Brain microvascular endothelial cell (primary cell): ENCODE results near the gene PPIA.
"Not testable (repeated sequence)": the region's sequence is repeated elsewhere in the genome, so short reads cannot be mapped to it uniquely, and the experiment has no call there.

Source experiments
- DNase-seq: peaks from one replicate; pipeline ENCODE4 v3.0.0-alpha.2; 2020
- H3K27ac ChIP-seq: fragments of 250-450 bp; sonication (Bioruptor Pico); 2 replicates; pipeline ENCODE4 v1.5.1; 2020; ENCODE audit warnings: mild to moderate bottlenecking, moderate library complexity
- H3K27me3 ChIP-seq: fragments of 250-450 bp; sonication (Bioruptor Pico); replicated peaks from 2 replicates; pipeline ENCODE4 v1.5.1; 2020; ENCODE audit warnings: mild to moderate bottlenecking
- H3K36me3 ChIP-seq: fragments of 250-450 bp; sonication (Bioruptor Pico); replicated peaks from 2 replicates; pipeline ENCODE4 v1.5.1; 2020; ENCODE audit warnings: mild to moderate bottlenecking
- H3K4me3 ChIP-seq: 2 replicates; pipeline ENCODE4 v1.5.1; 2011; ENCODE audit warnings: low read depth, mild to moderate bottlenecking, control low read depth, low read length, moderate library complexity
- CTCF ChIP-seq: IDR thresholded peaks from 2 replicates; pipeline ENCODE4 v1.5.1; 2011; ENCODE audit warnings: low read depth, mild to moderate bottlenecking, moderate library complexity, low read length, control low read depth, inconsistent platforms; ENCODE audit errors: missing control alignments
- in situ Hi-C: cut with HindIII; loops from 2 replicates; pipeline ENCODE4 v1.10.0; 2017; ENCODE audit warnings: low sequenced_read_pairs, low pct_ligation_motif_present

PPIA gene

GRCh38 chr7:44823255-44823781 lies 26.8 kb downstream of the PPIA start:
- no peak for TF ChIP-seq CTCF
- H3K27ac ChIP-seq, result no peak overlapping the region
- no peaks in the 10 kb centered on the region for H3K27me3 ChIP-seq
- H3K36me3 ChIP-seq, result peaks cover 4% of the 10 kb centered on the region
- in situ Hi-C loops, result no loop called here
- no peak for DNase-seq
- H3K4me3 ChIP-seq, result no peak overlapping the region

- DNase-seq, result no peak
- no peak for TF ChIP-seq CTCF
- Histone ChIP-seq H3K27me3 (no peaks in the 10 kb centered on the region), H3K4me3 (no peak overlapping the region), H3K36me3 (peaks cover 10% of the 10 kb centered on the region), H3K27ac (no peak overlapping the region)
- in situ Hi-C loops, result no loop called here
Observed at GRCh38 chr7:44824894-44825526, 28.5 kb downstream of the PPIA start.

GRCh38 chr7:44827567-44827966 lies 31.1 kb downstream of the PPIA start:
- Histone ChIP-seq H3K36me3 (peaks cover 19% of the 10 kb centered on the region), H3K27ac (no peak overlapping the region), H3K4me3 (no peak overlapping the region), H3K27me3 (no peaks in the 10 kb centered on the region)
- DNase-seq, result no peak
- in situ Hi-C loops, result no loop called here
- no peak for TF ChIP-seq CTCF

- no peak for TF ChIP-seq CTCF
- no peak for DNase-seq
- Histone ChIP-seq H3K27ac (no peak overlapping the region), H3K4me3 (no peak overlapping the region), H3K27me3 (no peaks in the 10 kb centered on the region), H3K36me3 (peaks cover 17% of the 10 kb centered on the region)
- in situ Hi-C loops, result no loop called here
Observed at GRCh38 chr7:44838751-44839150, 42.3 kb downstream of the PPIA start.

GRCh38 chr7:44842675-44843074 lies 46.2 kb downstream of the PPIA start:
- in situ Hi-C loops, H3K27ac ChIP-seq, H3K4me3 ChIP-seq, H3K27me3 ChIP-seq, DNase-seq: not testable (repeated sequence)
- peaks cover 13% of the 10 kb centered on the region for H3K36me3 ChIP-seq

GRCh38 chr7:44843440-44843839 lies 47.0 kb downstream of the PPIA start:
- H3K27me3 ChIP-seq, H3K27ac ChIP-seq, DNase-seq, in situ Hi-C loops, H3K4me3 ChIP-seq: not testable (repeated sequence)
- H3K36me3 ChIP-seq, result peaks cover 13% of the 10 kb centered on the region

- in situ Hi-C loops, result no loop called here
- Histone ChIP-seq H3K36me3 (peaks cover 3% of the 10 kb centered on the region), H3K27me3 (no peaks in the 10 kb centered on the region), H3K4me3 (no peak overlapping the region), H3K27ac (no peak overlapping the region)
- DNase-seq, result no peak
- TF ChIP-seq CTCF, result no peak
Observed at GRCh38 chr7:44845451-44845850, 49.0 kb downstream of the PPIA start.

- DNase-seq, in situ Hi-C loops, H3K27me3 ChIP-seq, H3K36me3 ChIP-seq: not testable (repeated sequence)
- Histone ChIP-seq H3K4me3 (peak overlapping the region; percentile 82), H3K27ac (peak overlapping the region; percentile 8)
Observed at GRCh38 chr7:44846390-44846789, 49.9 kb downstream of the PPIA start.
